OCI-M2 (cell line): ENCODE data around the gene HTR7.
"Not testable (repeated sequence)": the region's sequence is repeated elsewhere in the genome, so short reads cannot be mapped to it uniquely, and the experiment has no call there.

Source experiments
- DNase-seq: peaks from one replicate; lab custom pipeline; 2025; ENCODE audit not compliant: unreplicated experiment; lab: John Stamatoyannopoulos, UW

The HTR7 gene

GRCh38 chr10:90857635-90858460 lies at the start of gene HTR7:
HTR7 (minus strand) TSS chr10:90858039; CDS start chr10:90857671, 368 bp downstream.
- DNase-seq, result no peak

- DNase-seq, result no peak
These were observed 48.8 kb upstream of the HTR7 start for GRCh38 chr10:90906596-90906995.

- no peak for DNase-seq
These were observed 48.1 kb upstream of the HTR7 start for GRCh38 chr10:90905925-90906324.

- DNase-seq, result not testable (repeated sequence)
These were observed 39.1 kb upstream of the HTR7 start for GRCh38 chr10:90896916-90897315.

GRCh38 chr10:90893190-90893589 lies 35.4 kb upstream of the HTR7 start:
- no peak for DNase-seq

- no peak for DNase-seq
These were observed 32.5 kb upstream of the HTR7 start for GRCh38 chr10:90890347-90890746.

- DNase-seq, result no peak
These were observed 31.8 kb upstream of the HTR7 start for GRCh38 chr10:90889636-90890035.

GRCh38 chr10:90888387-90888786 lies 30.5 kb upstream of the HTR7 start:
- no peak for DNase-seq

GRCh38 chr10:90887555-90887954 lies 29.7 kb upstream of the HTR7 start:
- DNase-seq, result no peak

GRCh38 chr10:90885176-90885575 lies 27.3 kb upstream of the HTR7 start:
- no peak for DNase-seq

GRCh38 chr10:90884431-90884830 lies 26.6 kb upstream of the HTR7 start:
- DNase-seq, result no peak

- DNase-seq, result not testable (repeated sequence)
These were observed 22.4 kb upstream of the HTR7 start for GRCh38 chr10:90880059-90880719.

- no peak for DNase-seq
These were observed 21.2 kb upstream of the HTR7 start for GRCh38 chr10:90879062-90879461.

GRCh38 chr10:90872648-90873020 lies 14.8 kb upstream of the HTR7 start:
- DNase-seq, result no peak

- DNase-seq, result peak; percentile 74
These were observed 14.2 kb upstream of the HTR7 start, which contains the start of gene RPP30 for GRCh38 chr10:90871766-90872647. RPP30 (plus strand) TSS chr10:90871974; CDS start chr10:90871987, 13 bp downstream.

- DNase-seq, result peak; percentile 74
These were observed 13.5 kb upstream of the HTR7 start for GRCh38 chr10:90871279-90871765.

- DNase-seq, result no peak
These were observed 8.3 kb upstream of the HTR7 start for GRCh38 chr10:90866050-90866598.

- no peak for DNase-seq
These were observed 7.6 kb upstream of the HTR7 start for GRCh38 chr10:90865401-90865800.

- no peak for DNase-seq
These were observed 5.2 kb upstream of the HTR7 start for GRCh38 chr10:90862908-90863514.

GRCh38 chr10:90860790-90861189 lies 3.0 kb upstream of the HTR7 start:
- DNase-seq, result no peak
